GM12873 (cell line): ENCODE results near the gene CIB4.

Source experiments
- TF ChIP-seq, protein P1 (sequence below): IDR thresholded peaks from 2 replicates; pipeline ENCODE4 v1.5.1; 2012; ENCODE audit warnings: low read depth, mild to moderate bottlenecking, moderate library complexity, low read length, control low read depth; ENCODE audit not compliant: insufficient read depth; ENCODE audit errors: missing control alignments

Gene CIB4

DNA sequence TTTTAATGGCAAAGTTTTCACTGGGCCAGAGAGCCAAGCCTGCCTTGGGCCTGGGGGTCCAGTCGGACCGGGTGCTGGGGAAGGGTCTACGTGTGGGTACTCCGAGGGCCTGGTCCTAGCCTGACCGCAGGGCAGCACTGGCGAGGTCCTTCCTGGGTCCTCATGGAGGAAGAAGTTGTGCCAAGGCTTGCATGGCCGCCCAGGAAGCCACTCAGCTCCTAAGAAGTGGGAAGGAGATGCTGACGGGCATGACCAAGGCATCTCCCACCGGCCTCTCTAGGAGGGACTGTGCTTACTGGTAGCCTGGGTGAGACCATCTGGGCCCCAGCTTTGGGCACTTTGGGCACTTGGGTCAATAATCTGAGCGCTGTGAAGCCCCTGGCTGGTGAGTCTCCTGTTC, 22.6 kb downstream of the CIB4 start:
- TF ChIP-seq, protein P1, sequence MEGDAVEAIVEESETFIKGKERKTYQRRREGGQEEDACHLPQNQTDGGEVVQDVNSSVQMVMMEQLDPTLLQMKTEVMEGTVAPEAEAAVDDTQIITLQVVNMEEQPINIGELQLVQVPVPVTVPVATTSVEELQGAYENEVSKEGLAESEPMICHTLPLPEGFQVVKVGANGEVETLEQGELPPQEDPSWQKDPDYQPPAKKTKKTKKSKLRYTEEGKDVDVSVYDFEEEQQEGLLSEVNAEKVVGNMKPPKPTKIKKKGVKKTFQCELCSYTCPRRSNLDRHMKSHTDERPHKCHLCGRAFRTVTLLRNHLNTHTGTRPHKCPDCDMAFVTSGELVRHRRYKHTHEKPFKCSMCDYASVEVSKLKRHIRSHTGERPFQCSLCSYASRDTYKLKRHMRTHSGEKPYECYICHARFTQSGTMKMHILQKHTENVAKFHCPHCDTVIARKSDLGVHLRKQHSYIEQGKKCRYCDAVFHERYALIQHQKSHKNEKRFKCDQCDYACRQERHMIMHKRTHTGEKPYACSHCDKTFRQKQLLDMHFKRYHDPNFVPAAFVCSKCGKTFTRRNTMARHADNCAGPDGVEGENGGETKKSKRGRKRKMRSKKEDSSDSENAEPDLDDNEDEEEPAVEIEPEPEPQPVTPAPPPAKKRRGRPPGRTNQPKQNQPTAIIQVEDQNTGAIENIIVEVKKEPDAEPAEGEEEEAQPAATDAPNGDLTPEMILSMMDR, result no peak

DNA sequence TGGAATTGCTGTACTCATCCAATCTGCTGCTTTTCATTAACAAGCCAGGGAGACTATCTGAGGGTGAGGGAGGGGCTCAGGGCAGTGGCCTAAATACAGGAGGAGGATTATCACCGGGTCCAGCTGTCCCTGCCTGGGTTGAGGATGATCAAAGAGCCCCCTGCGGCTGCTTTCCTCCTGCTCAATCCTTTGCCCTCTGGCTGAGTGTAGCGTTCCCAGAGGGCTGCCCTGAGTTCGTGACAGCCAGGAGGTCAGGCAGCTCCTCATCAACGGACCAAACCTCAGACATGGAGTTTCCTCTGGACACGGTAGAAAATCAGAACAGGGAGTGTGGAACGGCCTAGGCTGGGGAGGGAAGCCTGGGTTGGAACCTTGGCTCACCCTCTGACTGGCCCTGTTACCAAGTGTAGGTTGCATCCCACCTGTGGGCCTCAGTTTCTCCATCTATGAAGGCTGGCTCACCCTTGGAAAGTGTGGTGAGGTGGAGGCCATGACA, 23.5 kb downstream of the CIB4 start:
- TF ChIP-seq, protein P1, result no peak

DNA sequence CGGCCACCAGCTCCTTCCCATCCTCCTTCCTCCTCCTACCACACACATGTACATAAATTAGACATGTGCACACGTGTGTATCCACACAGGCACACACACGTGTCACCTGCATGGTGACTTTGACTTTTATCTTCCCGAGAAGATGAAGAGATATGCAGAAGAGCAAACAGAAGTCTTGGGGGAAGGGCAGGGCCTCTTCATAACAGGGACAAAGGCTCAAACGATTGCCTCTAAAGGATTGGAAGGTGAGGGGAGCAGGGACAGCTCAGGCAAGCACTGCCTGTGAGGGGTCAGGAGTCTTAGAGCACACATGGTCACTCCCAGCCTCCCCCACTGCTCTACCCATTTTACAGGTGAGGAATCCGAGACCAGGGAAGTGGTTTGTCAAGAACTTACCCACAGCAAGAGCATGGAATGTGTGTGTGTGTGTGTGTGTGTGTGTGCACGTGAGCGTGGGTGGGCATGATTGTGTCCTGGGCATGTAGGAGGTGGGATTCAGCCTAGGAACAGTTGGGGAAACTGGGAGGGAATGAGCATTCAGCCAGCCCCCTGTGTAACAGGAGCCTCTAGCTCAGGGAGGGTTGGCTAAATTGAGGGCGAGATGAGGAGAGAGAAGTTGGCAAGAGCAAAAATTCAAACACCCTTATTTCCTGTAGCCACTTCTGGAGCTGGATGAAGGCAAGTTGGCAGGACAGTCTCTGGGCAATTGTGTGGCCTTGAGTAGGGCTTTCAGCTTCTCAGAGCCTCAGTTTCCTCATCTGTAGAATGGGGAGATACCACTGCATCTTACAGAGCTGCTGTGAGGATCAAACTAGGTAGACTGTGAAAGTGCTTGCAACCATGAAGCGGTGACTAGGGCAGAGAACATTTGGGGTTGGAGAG, 24.2 kb downstream of the CIB4 start:
- TF ChIP-seq, protein P1, result no peak

DNA sequence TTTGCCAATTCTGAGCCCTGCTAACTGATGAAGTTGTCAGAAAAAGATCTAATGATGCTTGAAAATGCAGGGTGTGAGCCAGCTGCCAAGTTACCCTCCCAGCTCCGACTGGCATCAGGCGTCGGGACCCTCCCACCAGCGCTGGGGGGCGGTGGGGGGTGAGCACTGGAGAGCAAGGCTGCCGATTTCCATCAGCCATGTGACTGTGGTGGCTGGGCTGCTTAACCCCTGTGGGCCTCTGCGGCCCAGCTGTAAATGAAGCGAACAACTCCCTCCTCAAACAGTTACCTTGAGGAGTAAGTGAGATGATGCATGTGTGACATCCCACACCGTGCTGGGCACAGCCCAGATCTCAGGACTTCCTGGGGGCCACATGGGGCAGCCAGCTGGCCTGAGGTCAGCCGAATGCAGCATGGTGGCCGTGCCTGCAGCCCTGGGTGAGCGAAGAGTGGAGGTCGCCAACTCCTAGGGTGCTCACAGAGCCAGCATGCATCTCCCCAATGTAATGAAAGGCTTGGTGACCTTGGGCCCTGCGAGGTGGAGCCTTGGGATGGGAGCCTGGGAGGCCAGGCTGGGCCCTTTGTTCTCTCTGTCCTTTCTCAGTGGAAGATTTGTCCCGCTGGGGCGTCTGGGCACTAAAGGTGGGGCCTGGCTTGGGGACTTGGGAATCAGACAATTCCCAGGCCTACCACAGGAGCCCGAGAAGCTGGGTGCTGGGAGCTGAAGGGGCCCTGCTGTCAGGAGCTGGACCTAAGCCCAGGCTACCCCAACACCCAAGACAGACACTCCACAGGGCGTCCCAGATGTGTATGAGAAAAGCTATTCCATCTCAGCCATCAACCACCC, 25.1 kb downstream of the CIB4 start:
- TF ChIP-seq, protein P1, result no peak

DNA sequence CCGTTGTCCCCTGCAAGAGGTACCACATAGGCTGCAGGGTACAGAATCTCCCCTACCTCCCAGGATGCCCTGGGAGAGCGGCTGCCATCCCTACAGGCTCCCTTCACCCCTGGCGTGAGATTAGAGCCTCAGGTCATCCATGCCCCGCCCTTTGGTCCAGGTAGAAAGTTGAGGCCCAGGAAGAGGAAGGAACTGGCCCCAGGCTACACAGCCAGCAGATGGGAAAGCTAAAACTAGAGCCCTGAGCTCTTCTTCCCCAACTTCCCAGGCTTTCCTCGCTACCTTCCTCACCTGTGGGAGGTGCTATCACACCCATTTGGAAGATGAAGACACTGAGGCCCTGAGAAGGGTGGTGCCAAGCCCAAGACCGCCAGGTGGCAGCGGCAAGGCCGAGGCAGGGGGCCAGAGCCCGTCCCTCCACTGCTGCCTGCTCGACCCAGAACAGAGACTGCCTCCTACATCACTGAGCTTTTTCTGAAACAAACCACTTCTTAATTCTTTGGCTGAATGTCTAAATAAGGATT, 25.8 kb downstream of the CIB4 start:
- TF ChIP-seq, protein P1, result peak; percentile 28

DNA sequence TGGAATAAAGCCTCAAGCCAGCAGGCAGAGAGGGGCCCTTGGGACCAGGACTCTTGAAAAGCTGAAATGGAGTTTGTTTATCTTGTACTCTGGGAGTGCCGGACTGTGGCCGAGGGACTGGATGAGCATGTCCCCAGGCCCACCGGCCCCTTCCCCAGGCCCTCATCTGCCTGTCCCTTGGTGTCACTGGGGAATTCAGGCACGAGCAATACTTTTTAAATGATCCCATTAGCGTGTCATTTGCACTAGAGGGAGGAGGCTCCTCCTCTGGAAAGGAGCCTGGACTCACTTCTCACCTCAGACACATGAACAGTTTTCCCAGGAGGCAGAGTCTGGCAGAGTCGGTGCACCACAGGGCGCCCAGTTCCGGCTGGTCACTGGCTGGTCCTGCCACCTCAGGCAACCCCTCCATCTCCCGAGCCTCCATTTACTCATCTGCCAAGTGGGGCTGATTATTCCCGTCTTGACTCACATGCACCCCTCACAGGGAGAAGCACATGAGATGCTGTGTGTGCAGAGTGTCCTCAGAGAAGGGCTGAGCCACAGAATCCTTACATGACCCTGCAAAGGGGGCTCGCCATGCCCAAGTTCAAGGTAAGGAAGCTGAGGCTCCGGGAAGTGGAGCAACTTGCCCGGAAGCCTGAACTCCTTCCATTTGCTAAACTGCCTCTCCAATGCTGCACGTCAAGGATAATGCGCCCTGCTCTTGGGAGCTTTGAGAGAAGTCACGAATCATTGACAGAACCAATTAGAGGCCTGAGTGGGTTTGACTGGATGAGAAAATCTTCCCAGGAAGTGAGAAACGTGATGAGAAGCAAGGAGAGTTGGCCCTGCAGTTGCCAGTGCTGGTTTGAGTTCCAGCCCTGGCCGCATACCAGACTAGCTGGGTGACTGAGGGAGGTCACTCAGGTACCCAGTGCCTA, 26.7 kb downstream of the CIB4 start:
- TF ChIP-seq, protein P1, result no peak
